HG03095 (cell line): ENCODE results near the gene HIPK2.
A peak's percentile ranks its signal among the peaks of the same experiment; 100 is the strongest.

ENCODE experiments used
- ATAC-seq: cut with Tn5 transposase; IDR thresholded peaks from one replicate; pipeline ENCODE4 v1.9.1; 2021; ENCODE audit warnings: moderate library complexity; ENCODE audit not compliant: unreplicated experiment

HIPK2 gene

GRCh38 chr7:139783647-139784385 lies 6.0 kb upstream of the HIPK2 start:
- no peak for ATAC-seq

DNA sequence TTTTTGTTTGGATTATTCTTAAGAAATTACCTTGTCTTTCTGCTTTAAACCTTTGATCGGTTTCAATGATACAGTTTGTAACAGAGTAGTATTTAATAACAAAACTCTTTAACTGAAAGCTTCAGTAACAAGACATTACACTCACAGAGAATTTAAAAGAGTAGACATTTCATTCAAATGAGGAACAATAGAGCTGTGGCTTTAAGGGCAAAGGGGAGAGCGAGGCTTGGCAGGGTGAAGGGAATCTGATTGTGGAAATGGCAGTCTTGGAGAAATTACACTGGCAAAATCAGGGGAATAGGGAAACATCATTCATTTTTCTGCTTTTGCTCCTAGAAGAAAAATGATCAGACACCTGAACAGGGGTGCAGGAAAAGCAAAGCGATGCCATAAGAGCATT lies 5.1 kb upstream of the HIPK2 start:
- ATAC-seq, result no peak

- ATAC-seq, result peak; percentile 8
These were observed 486 bp downstream of the HIPK2 start for GRCh38 chr7:139777133-139777891.

GRCh38 chr7:139776486-139777132 lies 1.2 kb downstream of the HIPK2 start:
- no peak for ATAC-seq

GRCh38 chr7:139775829-139776266 lies 1.9 kb downstream of the HIPK2 start:
- ATAC-seq, result peak; percentile 36

- ATAC-seq, result no peak
These were observed 3.4 kb downstream of the HIPK2 start for GRCh38 chr7:139774376-139774775.

- ATAC-seq, result no peak
These were observed 4.4 kb downstream of the HIPK2 start for GRCh38 chr7:139773371-139773770.

DNA sequence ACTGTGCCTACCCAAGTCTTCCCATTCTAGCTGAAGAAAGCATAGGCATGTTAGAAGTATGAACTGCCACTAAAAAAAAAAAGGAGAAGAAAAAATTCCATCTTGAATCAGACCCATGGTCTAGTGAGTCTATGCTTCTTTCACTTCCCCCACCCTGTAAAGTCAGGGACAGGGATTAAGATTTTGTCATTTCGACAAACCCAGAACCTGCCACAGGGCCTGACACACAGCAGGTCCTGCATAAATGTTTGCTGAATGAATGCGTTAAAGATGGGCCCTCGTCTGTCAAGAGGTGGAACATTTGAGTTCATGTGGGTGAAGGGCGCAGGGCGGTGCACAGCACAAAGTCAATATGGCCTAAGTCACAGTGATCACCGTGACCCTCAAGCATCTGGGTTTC lies 4.9 kb downstream of the HIPK2 start:
- ATAC-seq, result no peak

GRCh38 chr7:139772115-139772514 lies 5.7 kb downstream of the HIPK2 start:
- ATAC-seq, result no peak

- no peak for ATAC-seq
These were observed 6.5 kb downstream of the HIPK2 start for GRCh38 chr7:139771001-139771956.

- ATAC-seq, result no peak
These were observed 8.0 kb downstream of the HIPK2 start for GRCh38 chr7:139769761-139770160.

- no peak for ATAC-seq
These were observed 8.7 kb downstream of the HIPK2 start for GRCh38 chr7:139769066-139769465.

- ATAC-seq, result no peak
These were observed 9.5 kb downstream of the HIPK2 start for GRCh38 chr7:139768249-139768824.

GRCh38 chr7:139767561-139767982 lies 10.2 kb downstream of the HIPK2 start:
- ATAC-seq, result peak; percentile 87

DNA sequence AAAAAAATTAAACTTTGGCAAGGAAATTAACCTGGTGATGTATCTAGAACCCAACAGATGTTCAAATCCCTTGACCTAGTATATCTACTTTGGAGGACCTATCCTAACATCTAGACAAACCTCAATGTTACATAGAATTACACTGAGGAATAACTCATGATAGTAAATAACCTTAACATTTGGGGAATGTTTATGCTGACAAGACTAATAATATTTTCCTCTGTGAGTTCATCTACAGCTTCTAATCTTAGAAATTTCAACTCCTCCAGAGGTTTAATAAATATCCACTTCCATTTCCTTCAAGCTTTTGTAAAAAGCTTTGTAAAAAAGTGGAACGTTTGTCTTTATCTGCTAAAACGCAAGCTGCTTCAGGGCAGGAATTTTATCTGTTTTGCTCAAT lies 12.7 kb downstream of the HIPK2 start:
- ATAC-seq, result no peak

DNA sequence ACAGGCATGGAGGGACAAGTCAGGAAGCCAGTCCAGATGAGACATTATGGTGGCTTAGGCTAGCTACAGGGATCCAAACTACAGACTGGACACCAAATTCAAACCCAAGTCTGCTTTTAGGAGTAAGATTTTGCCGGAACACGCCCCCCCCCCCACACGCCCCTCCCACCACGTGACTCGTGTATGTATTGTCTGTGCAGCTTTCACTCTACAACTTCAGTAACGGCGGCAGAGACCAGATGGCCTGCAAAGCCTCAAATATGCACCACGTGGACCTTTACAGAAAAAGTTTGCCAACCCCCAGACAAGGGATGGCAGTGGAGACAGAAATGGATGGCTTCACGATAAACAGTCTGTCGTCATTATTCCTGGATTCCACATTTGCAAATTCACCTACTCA lies 14.5 kb downstream of the HIPK2 start:
- ATAC-seq, result no peak

GRCh38 chr7:139762886-139763285 lies 14.9 kb downstream of the HIPK2 start:
- no peak for ATAC-seq

GRCh38 chr7:139758388-139758787 lies 19.4 kb downstream of the HIPK2 start:
- no peak for ATAC-seq

DNA sequence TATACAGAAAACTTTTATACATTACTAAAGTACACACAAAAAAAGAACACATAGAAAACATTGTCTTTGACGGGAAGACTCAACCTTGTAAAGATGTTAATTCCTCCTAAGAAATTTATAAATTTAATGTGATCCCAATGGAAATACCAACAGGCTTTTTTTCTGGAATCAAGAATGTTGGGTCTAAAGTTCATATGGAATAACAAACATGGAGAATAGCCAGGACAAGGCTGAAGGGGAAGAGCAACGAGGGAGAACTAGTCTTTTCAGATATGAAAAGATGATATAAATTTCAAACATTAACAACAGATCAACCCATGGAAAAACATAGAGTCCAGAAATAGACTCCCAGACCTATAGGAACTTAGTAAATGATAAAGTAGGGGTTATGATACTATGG lies 19.8 kb downstream of the HIPK2 start:
- no peak for ATAC-seq

DNA sequence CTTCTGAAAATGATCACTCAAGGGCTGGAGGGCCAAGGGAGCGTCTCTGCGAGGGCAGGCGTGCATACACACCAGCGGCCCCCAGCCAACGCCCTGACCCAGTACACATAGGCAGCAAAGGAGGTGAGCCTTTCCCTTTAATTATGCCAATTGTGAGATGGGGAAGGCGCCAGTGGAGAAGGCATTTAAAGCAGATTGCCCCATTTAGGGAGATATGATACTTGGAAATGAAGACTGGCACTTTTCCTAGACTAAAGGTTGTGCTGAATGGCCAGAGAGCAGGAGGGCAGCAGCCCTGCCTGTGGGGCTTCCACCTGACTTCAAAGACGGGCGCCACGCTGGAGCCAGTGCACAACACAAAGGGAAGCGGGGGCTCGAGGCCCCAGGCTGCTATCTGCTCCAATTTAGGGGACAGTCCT lies 24.1 kb downstream of the HIPK2 start:
- no peak for ATAC-seq
